SH-SY5Y (cell line): ENCODE results near the gene TJP2.

ENCODE experiments used
- GATA2 ChIP-seq: IDR thresholded peaks from 2 replicates; pipeline ENCODE4 v1.6.1; 2011; ENCODE audit warnings: mild to moderate bottlenecking, low read depth, low read length
- GATA3 ChIP-seq: IDR thresholded peaks from 2 replicates; pipeline ENCODE4 v1.6.1; 2011; ENCODE audit warnings: low read depth, mild to moderate bottlenecking, low read length, moderate library complexity

- TF ChIP-seq GATA3 = no peak
- no peak for TF ChIP-seq GATA2
These were observed 118.0 kb downstream of the TJP2 start for GRCh38 chr9:69292078-69292477.
